HG03159 (cell line): ENCODE results near the gene PERP.

Experiments
- ATAC-seq: cut with Tn5 transposase; IDR thresholded peaks from one replicate; pipeline ENCODE4 v1.9.1; 2021; ENCODE audit warnings: mild to moderate bottlenecking, moderate library complexity; ENCODE audit not compliant: unreplicated experiment

Gene PERP

GRCh38 chr6:138063726-138064125, 43.5 kb downstream of the PERP start:
- ATAC-seq = no peak

- ATAC-seq = no peak
Observed at GRCh38 chr6:138054982-138055381, 52.2 kb downstream of the PERP start.

- no peak for ATAC-seq
Observed at GRCh38 chr6:138052783-138053182, 54.4 kb downstream of the PERP start.

GRCh38 chr6:138044972-138045371, 62.2 kb downstream of the PERP start:
- no peak for ATAC-seq

GRCh38 chr6:138044458-138044857, 62.8 kb downstream of the PERP start:
- no peak for ATAC-seq
